RPMI8226 (cell line): ENCODE measurements around the gene PRKG1.
"Not testable (repeated sequence)": the region's sequence is repeated elsewhere in the genome, so short reads cannot be mapped to it uniquely, and the experiment has no call there.

Experiments used
- DNase-seq: peaks from one replicate; pipeline ENCODE4 v3.0.0-alpha.2; 2015

PRKG1 gene

DNA sequence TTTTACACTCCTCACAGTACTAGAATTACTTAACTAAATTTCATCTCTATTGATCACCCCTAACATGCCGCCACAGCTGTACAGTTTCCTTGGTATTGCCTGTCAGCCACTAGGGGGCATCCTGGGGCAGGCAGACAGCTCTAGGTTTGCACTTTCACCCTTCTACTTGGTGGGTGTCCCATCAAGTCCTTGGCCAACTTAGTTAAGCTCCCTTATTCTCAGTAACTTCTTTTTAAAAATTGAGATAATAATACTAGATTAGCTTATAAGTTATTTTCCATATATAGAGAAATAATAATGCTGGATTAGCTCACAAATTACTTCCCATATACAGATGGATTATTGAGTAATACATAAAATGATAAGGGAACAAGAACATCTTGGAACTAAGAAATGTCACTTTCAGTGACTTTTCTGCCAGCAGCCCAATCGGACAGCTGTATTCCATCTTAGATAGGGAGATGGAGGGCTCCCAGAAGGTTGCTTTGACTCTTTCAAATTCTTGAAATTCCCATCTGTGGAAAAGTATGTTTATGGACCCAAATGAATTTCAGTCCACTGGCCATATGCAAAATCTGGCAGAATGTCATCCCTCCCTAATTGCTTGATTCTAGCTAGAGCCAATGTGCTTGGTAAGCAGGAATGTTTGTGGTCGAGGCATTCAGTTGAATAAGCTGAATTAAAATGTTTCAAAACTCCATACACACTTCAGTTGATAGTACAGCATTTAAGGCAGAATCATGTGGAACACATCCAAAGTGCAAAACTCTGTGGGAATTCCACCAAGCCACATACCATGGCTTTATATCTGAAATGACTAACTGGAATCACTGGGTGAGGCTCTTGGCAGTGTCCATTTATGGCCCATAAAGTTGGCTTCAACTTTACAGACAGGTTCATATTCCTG lies 315.4 kb downstream of the PRKG1 start:
- DNase-seq, result peak; percentile 37

DNA sequence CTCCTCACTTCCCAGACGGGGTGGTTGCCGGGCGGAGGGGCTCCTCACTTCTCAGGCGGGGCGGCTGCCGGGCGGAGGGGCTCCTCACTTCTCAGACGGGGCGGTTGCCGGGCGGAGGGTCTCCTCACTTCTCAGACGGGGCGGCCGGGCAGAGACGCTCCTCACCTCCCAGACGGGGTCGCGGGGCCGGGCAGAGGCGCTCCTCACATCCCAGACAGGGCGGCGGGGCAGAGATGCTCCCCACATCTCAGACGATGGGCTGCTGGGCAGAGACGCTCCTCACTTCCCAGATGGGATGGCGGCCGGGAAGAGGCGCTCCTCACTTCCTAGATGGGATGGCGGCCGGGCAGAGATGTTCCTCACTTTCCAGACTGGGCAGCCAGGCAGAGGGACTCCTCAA lies 318.7 kb downstream of the PRKG1 start:
- not testable (repeated sequence) for DNase-seq

DNA sequence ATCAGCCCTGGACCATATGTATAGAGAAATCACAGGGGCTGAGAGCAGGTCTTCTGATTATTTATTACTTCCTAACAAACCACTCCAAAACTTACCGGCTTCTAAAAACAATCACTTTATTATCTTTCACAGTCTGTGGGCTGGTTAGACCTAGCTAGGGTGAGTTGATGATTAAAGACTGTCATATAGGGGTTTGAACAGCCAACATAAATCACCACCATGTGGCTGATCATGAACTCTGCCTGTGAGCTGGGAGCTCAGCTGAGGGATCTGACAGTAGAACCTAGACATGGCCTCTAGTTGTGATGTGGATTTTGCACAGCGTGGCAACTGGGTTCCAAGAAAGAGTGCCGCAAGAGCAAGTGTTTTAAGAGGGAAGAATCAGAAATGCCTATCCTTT lies 319.8 kb downstream of the PRKG1 start:
- DNase-seq, result no peak

DNA sequence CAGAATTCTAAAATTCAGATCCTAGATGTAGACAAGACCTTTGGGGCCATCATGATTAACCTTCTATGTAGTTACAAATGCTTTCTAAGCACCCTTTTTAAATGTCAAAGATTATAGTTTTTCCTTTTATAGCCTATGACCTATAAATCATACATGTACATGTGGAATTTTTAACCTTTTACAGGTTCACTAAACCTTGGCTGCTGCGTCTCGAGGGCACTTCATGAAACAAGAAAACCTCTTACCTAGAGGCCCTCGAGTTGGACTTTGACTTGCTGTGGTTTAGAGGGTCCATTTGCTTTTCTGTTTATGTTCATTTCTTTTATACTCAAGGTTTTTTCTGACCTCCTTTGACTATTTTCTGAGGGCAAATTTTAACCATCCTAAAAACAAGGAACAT lies 323.0 kb downstream of the PRKG1 start:
- no peak for DNase-seq

DNA sequence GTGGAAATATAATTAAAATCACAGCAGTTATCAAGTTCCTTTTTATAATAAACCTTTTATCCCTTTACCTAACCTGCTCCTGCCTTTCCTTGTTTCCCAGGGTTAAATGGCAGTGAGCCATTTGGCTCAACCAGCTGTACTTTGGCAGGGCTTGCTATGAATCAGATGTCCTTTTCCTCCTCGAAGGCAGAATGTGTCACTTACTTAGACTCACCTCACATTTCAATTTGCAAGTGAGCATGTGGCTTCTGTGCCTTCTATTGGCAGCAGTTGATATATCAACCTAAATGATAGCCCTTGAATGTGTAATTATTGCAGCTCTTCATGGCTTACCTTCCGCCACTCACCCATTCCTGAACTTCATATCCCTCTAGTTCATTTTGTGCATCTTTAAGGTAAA lies 323.4 kb downstream of the PRKG1 start:
- DNase-seq, result no peak

DNA sequence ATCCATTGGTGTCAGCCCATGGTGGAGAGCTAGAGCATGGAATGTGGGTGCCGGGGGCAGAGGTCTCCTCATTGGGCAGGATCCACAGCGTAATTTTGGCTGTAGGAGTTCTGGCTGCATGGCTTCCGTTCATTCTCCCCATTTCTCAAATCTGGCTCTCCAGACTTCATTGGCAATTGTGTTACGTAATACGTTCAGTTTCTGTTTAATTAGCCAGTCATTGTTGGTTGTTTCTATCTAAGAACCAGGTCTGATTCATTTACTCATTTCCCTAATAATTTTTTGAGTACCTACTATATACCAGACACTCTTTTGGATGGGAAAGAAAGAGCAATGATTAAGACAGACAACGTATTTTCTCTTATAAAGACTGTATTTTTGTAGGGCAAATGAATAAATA lies 325.6 kb downstream of the PRKG1 start:
- DNase-seq, result no peak

DNA sequence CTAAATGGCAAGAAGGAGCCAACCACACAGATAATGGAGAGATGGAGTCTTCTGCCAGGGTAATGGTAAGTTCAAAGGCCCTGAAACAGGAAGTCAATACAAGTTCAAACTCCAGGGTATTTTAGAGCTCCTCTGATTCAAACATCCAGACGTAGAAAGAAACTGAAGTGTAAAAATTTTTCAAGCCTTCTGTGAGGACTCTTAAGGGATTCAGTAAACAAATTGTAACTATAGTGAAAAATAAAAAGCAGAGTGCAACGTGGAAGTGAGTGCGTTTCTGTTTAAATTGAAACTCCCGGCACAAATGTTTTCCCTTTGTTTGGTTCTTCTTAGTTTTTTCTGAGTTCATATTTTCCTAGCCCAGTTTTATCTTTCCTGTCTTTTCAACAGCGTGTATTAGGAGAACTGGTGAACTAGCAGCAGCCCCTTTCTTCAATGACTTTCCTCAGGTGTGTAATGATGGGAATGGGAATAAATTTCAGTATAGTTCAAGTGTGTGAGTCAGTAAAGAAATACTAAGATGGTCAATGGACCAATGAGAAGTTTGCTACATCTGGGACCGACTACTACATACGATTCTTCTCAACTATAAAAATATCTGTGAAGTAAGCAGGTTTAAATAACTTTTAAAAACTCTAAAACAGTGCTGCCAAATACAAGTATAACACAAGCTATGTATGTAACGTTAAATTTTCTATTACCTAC lies 326.3 kb downstream of the PRKG1 start:
- no peak for DNase-seq

DNA sequence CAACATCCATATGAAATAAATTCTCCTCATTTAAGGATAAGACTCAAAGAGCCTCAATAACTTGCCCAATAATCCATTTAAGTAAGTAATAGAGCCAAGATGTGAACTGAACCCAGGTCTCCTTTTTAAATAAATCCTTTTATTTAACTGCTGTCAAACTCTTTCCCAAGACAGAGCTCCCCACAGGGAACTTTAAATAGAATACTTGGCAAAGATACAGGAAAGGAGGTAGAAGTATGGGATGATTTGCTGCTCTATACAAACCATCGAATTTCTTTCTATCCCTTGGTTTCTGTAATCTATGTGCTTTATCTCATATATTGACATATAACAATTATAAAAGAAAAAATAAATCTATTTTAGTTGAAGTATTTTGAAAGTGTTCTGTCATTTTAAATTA lies 329.2 kb downstream of the PRKG1 start:
- DNase-seq, result no peak

DNA sequence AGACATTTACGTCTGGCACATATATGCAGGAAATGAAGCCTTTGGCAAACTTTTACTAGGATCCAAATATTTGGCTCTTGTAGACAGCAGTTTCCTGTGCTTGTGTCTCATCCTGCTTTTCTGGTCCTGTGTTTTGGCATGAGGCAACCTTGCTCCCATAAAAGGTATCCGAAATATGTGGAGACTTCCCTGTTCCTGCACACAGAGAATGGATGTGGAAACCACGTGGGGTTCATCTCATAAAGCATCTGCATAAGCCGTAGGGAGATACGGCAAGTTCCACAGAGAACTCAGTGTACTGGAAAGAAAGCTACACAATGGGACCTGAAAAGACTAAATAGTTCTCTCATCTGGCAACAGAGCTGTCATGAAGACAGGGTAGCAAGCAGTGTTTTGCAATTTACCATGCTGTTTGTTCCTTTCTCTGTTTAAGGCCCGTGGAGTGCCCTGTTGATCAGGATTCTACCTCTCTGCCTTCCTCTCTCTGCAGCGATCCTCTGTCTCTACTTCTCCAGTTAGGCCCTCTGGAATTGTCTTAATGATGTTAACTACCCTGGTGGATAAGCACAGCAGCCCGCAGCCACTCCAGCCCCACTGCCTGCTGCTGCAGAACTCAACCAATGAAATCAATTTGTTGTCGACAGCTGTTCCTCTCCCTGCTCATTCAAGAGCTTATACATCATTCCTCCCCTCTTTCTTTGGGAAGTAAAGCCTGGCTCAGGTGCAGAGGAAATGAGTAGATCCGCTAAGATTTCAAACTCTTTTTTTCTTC lies 331.5 kb downstream of the PRKG1 start:
- no peak for DNase-seq

DNA sequence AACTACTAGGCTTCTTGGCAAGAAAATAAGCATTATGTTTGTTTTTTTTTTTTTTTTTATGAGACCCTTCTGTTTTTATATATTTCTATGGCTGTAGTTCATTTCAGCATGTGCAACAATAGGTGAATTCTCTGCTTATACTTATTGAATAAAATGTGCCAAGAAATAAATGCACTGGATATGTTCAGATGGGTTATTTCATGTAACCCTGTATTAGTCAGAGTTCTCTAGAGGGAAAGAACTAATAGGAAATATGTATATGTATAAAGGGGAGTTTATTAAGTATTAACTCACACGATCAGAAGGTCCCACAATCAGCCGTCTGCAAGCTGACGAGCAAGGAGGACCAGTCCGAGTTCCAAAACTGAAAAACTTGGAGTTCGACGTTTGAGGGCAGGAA lies 332.3 kb downstream of the PRKG1 start:
- DNase-seq, result no peak

DNA sequence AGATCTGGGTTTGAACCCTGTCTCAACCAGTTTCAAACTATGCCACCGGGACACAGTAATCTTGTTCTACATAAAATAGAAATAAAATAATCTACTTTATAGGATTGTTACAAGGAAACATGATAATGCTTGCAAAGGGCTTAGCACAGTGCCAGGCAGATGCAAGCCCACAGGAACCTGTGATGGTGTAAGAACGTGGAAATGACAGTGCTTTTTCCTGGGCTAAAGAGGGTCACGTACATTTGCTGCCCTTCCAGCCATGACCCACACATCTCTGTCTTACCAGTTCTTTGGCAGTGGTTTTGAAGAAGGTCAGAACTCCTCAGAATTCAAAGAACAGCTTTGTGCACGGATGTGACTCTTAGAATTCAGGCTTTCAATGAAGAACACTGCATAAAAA lies 342.2 kb downstream of the PRKG1 start:
- DNase-seq, result no peak

DNA sequence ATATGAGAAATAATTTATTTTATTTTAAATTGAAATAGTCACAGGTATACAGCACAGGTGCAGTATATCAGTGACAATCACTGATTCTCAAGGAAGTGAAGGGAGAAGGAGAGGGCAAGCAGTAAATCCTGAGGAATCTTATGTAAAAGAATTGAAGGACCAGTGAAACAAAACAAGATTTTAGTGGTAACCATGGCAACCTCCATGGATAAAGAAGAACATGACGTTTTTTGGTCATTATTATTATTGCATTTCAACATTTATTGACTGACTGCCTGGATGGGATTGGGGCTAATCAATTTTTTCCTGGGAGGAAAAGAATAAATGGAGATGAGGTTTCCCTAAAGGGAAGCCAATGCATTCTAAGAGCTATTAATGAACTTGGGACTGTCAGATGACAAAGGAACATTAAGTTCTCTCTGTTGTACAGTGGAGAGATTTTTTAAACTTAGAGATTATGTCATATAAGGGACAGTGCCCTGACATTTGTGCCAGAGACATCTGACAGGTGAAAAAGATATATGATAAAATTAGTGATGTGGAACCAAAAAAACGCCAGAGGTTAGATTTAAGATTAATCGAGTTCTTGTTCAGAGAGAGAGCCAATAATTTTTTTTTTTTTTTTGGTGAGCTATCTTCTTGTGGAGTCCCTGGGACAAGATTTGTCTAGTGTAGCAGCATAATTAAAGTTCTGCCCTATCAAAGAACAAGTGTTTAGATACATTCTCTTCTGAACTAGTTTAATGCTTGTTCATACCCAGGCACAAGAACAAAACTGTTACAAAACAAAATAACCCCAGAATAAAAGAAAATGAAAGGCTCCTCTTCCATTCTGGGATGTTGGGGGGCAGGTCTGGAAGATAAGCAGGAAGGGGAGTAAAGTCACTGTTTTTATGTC lies 345.2 kb downstream of the PRKG1 start:
- no peak for DNase-seq

DNA sequence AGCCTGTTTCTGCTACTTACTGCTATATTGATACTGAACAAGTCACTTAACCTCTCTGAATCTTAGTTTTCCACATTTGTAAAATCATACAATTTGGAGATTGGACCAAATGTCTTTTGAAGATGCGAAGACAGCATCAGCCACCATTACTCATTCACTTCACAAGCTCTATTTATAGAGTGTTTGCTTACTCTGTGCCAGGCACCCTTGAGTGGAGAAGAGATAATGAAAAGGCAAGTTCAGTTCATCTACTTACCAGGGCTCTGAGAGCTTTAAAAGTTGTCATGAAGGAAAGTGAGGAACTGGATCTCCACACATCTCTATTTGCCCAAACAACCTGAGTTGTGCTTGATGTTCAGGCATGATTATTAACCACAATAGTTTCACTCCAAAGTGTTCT lies 347.6 kb downstream of the PRKG1 start:
- no peak for DNase-seq

DNA sequence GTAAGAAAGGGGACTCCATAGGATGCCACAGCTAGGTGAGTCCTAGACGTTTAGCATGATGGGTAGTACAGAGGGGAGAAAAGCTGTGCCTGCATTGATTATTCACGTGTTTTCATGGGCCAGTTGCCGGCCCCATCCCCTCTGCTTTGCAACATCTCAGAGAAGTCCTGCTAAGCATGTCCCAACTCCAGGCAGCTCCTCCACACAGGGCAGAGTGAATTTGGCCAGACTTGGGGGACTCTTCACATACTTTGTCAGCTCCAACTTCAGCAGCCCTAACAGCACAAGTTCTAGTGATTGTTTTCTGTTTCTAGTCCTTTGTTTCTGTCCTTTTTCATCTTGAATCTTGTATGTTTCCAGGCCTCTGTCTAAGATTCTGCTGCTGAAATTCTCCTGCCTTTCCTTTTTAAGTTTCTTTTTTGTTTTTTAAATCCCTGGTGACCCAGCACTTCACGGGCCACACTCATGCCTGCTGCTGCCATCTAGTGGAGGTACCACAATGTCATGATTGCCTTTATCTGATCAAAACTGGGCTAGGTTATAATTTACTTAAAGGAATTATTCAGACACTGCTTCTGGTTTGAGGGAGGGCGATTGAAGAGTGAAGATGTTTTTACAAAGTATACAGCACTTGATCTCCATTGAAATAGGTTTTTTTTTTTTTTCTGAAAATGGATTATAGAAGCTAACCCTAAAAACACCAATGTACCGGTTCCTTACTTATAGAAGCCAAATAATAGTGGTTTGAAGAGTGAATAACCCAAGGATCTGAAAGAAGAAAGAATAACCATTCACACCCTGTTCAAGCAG lies 348.2 kb downstream of the PRKG1 start:
- peak; percentile 26 for DNase-seq

DNA sequence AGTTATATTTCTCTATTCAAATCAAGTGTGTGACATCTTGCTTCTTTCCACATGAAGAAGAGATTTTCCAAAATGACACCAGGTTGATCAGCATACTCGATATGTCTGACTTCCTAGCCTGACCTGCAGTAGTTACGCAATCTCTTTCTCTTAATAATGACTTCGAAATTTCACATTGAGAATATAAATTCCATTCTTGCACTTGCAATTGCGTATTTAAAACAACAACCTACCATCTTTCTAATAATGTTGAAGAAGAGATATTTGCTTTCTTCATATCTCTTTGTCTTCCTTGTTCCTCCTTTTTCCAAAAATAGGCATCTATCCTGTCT lies 348.8 kb downstream of the PRKG1 start:
- DNase-seq, result no peak

DNA sequence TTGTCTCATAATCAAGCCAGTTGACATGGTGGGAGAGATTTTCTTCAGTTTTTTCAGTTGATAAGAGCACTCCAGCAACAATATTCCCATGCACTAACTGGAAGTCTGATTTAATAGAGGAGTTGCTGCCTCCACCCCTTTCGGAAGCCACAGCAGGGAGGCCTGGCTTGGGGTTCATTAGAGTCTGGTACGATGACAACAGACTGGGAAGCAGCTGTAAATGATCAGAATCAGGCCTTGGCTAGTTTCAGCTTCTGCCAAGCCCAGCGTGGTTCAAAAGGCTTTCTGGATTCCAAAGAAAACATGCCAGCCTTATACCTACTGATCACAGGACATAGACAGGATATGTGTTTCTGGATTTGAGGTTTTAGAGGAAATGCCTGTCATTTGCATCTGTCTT lies 351.1 kb downstream of the PRKG1 start:
- DNase-seq, result no peak

DNA sequence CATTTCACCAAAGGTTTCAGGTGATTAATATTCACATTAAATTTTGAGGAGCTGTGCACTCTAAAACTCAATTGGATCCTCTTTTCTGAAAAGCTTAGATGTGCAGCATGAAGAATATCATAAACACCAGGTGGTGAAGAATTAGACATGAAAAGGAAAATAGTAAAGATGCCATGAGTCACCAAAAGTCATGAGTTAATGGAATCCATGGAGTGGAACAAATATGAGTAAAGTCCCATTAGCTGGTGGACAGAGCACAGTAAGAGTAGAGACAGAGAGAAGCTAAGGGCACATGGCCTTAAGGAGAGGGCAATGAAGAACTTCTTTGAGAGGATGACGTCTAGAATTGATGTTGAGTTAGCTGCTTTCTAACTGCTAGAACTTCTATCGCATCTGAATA lies 353.5 kb downstream of the PRKG1 start:
- DNase-seq, result no peak

DNA sequence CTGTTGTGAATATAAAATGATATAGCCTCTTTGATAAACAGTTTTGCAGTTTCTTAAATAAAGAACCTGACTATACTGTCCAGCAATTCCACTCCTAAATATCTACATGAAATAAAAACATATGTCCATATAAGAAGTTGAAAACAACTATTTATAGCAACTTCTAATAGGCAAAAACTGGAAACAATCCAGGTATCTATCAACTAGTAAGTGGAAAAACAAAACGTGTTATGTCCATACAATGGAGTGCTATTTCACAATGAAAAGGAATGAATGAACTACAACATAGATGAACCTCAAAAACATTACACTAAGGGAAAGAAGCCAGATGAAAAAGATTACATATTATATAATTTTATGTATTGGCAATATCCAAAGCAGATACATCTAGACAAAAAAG lies 356.2 kb downstream of the PRKG1 start:
- DNase-seq, result no peak

DNA sequence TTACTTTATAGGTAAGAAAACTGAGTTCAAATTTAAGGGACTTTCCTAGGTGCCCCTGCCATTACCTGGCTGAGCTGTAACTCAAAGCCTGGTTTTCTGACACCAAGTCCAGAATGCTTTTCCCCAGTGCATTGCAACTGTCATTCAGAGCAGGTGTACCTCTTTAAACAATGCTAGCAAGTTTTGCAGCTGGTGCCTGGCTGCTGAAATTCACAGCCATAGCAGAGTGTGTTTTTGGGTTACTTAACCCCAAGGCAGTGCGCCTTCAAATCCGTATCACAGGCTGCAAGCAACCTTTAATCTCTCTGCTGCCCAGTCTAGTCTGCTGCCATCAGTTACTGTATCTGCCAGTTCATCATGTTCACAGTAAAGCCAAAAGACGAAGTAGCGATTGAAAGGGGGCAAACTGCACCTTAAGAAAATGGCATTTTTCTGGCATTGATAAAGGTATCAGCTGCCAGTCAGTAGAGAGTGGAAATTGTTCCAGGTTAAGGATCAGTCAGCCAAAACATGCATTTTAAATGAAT lies 359.7 kb downstream of the PRKG1 start:
- DNase-seq, result no peak

DNA sequence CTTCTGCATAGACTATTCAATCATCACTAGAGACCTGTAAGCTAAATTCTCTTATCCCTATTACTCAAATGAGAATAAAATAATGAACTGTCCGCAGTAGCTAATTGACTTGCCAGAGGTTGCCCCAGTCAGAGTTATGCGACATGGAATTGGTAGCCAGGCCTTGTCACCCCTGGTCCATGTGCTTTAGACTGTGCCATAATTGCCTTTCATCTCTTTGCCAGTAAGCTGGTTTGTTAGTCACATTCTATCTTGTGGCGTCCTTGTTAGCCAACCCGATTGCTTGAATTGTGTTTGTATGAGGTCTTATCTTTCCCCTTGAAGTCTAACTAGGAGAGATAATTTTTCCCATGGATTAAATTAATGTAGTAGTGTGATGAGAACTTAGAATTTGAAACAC lies 362.5 kb downstream of the PRKG1 start:
- DNase-seq, result no peak

DNA sequence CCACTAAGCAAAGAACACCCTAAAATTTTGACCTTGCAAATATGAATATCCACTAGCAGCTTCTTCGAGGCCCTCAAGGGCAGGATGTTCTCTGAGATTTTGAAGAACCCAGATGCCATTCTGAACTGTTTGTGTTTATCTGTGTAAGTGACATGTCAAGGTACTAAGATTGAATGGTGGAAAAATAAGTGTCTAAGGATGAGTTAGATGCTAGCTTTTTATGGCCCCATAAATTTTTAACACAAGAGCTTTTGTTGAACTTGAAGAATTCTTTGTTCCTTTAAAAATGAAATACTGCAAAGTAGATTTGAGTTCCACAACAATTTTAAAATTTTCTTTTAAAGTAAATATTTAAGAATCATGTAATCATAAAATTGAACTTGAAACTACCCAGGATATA lies 365.4 kb downstream of the PRKG1 start:
- DNase-seq, result no peak

DNA sequence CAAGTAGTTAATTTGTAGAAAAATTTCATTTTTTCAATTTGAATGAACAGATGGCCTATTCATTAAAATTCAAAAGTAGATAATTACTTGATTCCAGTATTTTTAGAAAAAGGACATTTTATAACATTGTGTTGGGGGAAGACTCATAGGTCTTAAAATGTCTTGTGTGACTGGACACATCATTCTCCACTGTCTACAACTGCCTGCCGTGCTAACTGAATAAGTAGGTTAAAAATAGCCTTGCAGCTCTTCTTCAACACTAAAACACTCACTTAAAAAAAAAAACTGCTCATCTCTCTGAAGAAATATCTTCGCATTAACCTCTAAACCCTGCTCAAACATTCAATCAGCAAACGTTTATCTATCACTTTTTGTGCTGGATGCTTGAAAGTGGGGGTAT lies 371.3 kb downstream of the PRKG1 start:
- no peak for DNase-seq
